PC-3 (cell line): ENCODE measurements around the gene PAM16.

ENCODE experiments used
- EZH2 ChIP-seq: fragments of 300-600 bp; sonication (generic); IDR thresholded peaks from one replicate; pipeline ENCODE4 v1.6.1; 2017; ENCODE audit warnings: antibody characterized with exemption, mild to moderate bottlenecking, low read length; ENCODE audit not compliant: unreplicated experiment
- EZH2phosphoT487 ChIP-seq: fragments of 300-600 bp; sonication (generic); IDR thresholded peaks from 2 replicates; pipeline ENCODE4 v1.6.1; 2018; ENCODE audit warnings: mild to moderate bottlenecking, antibody characterized with exemption, low read length, borderline replicate concordance
- TF ChIP-seq, protein P1 (sequence below): fragments of 300-600 bp; sonication (generic); conservative IDR thresholded peaks from 2 replicates; pipeline ENCODE4 v1.5.1; 2017; ENCODE audit warnings: antibody characterized with exemption, low read depth, mild to moderate bottlenecking, low read length

DNA sequence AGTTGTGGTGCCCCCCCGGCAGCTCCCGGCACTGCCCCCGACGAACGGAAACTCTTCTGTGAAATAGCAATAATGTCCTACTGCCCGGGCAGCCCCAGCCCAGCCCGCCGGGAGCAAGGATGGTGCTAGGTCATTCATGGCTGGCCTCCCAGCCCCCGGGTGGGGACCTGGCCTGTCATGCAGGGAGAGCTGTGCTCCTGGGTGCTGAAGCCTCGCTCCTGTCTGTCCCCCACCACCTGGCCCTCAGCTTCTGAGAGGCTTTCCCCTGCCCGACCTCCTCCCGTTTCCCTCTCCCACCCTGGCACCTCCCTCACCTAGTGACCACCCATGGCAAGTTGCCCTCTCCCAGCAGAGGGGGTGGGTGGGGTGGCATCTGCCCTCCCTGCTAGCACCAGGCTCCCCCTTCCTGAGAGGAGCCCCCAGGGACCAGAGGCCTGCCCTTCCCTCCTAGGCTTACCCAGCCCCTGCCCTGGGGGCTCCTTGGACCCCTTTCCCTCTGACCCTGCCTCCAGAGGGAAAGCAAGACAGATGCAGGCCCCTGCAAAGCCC, 13.5 kb downstream of the PAM16 start:
- TF ChIP-seq, protein P1, sequence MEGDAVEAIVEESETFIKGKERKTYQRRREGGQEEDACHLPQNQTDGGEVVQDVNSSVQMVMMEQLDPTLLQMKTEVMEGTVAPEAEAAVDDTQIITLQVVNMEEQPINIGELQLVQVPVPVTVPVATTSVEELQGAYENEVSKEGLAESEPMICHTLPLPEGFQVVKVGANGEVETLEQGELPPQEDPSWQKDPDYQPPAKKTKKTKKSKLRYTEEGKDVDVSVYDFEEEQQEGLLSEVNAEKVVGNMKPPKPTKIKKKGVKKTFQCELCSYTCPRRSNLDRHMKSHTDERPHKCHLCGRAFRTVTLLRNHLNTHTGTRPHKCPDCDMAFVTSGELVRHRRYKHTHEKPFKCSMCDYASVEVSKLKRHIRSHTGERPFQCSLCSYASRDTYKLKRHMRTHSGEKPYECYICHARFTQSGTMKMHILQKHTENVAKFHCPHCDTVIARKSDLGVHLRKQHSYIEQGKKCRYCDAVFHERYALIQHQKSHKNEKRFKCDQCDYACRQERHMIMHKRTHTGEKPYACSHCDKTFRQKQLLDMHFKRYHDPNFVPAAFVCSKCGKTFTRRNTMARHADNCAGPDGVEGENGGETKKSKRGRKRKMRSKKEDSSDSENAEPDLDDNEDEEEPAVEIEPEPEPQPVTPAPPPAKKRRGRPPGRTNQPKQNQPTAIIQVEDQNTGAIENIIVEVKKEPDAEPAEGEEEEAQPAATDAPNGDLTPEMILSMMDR = no peak
- no peak for TF ChIP-seq EZH2
- TF ChIP-seq EZH2phosphoT487 = no peak
